ENCODE measurements around the gene PTTG2.
A peak's percentile ranks its signal among the peaks of the same experiment; 100 is the strongest.
"Not testable (repeated sequence)": the region's sequence is repeated elsewhere in the genome, so short reads cannot be mapped to it uniquely, and the experiment has no call there.

The PTTG2 gene

DNA sequence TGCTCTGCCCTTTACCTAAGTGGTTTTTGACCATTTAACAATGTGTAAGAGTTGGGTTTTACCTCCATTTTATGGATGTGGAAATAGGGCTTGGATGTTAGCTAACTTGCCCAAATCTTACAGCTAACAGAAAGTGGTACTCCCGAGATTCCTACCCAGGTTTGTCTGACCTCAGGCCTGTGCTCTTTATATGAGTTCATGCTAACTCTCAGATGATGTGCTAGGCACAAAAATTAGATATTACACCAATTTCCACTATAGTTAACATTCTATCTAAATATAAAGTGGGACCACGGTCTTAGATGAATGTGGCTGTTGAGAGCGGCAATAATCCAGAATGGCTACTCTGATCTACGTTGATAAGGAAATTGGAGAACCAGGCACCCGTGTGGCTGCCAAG is at the start of gene PTTG2:
PTTG2 (plus strand) TSS at position 301 of the 400 bp plus-strand sequence; CDS start at position 338, 37 bp downstream.
- DNase-seq = no peak

- DNase-seq = no peak
Measured at GRCh38 chr4:37914539-37914938, 45.7 kb upstream of the PTTG2 start.

DNA sequence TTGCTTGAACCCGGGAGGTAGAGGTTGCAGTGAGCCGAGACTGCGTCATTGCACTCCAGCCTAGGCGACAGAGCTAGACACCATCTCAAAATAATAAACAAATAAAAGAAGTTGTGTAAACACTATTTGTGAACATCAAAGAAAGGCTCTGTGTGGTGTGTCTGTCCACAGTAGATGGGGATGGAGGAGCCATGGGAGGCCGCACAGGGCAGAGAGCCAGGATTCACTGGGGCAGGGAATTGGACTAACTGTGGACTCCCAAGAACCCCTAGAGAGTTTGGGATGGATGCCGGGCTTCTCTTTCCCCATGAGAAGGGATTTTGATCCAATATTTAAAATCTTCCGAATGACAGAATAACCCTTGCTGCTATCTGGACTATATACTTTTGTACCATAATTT is 42.8 kb upstream of the PTTG2 start:
- no peak for DNase-seq

GRCh38 chr4:37918653-37919052 is 41.5 kb upstream of the PTTG2 start:
- DNase-seq = no peak

- DNase-seq = peak in 1 of 56 donors; percentile 6
Measured at GRCh38 chr4:37922328-37922727, 37.9 kb upstream of the PTTG2 start.

DNA sequence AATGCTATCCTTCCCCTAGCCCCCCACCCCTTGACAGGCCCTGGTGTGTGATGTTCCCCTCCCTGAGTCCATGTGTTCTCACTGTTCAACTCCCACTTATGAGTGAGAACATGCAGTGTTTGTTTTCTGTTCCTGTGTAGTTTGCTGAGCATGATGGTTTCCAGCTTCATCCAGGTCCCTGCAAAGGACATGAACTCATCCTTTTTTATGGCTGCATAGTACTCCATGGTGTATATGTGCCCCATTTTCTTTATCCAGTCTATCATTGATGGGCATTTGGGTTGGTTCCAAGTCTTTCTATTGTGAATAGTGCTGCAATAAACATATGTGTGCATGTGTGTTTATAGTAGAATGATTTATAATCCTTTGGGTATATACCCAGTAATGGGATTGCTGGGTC is 37.1 kb upstream of the PTTG2 start:
- DNase-seq = not testable (repeated sequence)

DNA sequence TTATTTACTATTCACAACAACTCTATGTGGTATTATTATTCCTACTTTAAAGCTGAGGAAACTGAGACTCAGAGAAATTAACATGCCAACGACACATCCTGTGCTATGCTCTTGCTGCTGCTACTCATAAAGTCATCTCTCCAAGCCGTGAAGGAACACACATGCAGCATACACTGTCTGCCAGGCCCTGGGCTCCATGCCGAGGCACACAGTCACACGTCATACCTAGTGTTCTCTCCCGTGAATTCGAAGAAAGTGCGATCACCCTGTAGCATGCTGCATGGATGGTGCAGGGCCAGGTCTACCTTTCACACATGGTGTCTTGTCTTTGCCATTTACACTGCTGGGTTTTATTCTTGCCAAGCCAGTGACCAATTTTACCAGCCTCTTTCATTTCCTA is 35.3 kb upstream of the PTTG2 start:
- no peak for DNase-seq

DNA sequence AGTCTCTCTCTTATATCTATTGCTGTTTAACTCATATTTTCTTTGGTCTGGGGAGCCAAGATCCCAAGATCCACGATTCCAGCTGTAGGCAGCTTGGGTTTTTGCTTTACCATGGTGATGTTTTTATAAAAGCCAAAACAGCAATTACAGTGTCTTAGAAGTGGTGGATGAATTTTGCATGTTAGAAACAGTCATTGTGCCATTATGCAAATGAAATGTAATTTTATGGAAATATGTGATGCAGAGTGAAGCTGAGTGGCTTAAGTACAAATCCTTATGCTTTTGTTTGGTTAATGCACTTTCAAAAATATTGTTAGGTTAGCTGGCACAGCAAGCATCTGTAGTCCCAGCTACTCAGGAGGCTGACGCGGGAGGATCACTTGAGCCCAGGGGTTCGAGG is 32.8 kb upstream of the PTTG2 start:
- DNase-seq = no peak

- peak in 3 of 56 donors; percentile 12 to 19 (median 12) for DNase-seq
Measured at GRCh38 chr4:37928426-37929416, 31.5 kb upstream of the PTTG2 start.

DNA sequence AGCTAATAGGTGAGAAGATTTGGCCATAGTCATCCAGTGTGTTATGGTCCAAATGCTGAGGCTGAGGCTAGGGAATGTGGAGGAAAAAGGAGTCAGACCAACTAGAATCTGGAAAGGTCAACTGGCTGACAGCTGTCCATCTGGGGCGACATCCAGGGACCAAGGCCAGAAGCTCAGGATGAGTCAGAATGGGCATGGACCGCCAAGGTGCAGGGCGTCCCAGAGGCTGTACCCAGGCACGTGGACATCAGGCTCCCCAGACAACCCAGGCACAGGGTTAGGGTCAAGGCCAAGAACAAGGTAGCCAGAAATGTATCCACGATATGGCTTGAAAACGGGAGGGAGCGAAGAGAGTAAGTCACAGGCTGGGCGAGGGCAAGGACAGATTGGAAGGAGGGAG is 26.1 kb upstream of the PTTG2 start:
- DNase-seq = no peak

DNA sequence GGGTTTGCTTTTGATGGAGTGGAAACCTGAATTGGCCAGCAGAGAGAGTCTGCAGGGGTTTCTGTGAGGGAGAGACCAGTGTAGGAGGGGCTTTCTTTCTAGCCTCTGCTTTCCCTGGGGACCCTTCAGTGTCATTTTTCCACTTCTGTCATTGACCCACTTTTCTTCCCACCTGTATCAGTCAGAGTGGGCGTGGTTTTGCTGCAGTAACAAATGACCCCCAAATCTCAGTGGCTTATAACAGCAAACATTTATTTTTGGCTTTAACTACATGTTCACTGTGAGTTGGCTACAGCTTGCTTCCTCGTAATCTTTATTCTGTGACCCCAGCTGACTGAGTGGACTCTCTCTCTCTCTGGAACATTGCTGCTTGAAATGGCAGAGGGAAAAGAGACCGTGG is 25.6 kb upstream of the PTTG2 start:
- DNase-seq = no peak

GRCh38 chr4:37935026-37935425 is 25.2 kb upstream of the PTTG2 start:
- no peak for DNase-seq

DNA sequence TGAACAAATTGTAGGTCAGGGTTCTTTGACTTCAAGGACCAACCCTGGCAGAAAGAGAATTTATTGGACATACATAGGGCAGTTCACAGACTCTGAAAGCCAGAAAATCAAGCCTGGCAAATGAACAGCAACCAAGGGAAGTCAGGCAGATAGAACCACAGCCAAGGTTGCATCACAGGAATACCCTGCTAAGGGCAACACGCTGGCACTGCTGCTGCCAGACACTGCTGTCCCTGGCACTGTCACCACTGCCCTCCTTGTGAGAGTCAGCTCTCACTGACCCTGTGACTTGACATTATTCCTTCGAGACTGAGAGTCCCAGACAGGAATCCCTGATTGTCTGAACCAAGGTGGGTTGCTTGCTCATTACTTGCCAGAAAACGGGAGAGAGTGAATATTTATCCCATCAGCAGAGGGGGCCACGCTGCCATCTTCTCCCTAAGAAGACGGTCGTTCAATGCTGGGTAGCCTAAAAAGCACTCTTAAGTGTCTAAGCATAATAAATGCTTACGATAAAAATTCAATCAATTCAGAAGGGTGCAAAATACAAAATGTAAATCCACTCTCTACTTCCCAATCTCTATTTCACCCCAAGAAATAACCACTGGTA is 23.2 kb upstream of the PTTG2 start:
- DNase-seq = peak in 2 of 56 donors; percentile 5 to 32

GRCh38 chr4:37938208-37938607 is 22.0 kb upstream of the PTTG2 start:
- no peak for DNase-seq

GRCh38 chr4:37946503-37947179 is 13.6 kb upstream of the PTTG2 start:
- peak in 9 of 56 donors; percentile 3 to 41 (median 8) for DNase-seq

GRCh38 chr4:37948542-37948941 is 11.7 kb upstream of the PTTG2 start:
- DNase-seq = no peak

- DNase-seq = no peak
Measured at GRCh38 chr4:37949636-37950426, 10.4 kb upstream of the PTTG2 start.

DNA sequence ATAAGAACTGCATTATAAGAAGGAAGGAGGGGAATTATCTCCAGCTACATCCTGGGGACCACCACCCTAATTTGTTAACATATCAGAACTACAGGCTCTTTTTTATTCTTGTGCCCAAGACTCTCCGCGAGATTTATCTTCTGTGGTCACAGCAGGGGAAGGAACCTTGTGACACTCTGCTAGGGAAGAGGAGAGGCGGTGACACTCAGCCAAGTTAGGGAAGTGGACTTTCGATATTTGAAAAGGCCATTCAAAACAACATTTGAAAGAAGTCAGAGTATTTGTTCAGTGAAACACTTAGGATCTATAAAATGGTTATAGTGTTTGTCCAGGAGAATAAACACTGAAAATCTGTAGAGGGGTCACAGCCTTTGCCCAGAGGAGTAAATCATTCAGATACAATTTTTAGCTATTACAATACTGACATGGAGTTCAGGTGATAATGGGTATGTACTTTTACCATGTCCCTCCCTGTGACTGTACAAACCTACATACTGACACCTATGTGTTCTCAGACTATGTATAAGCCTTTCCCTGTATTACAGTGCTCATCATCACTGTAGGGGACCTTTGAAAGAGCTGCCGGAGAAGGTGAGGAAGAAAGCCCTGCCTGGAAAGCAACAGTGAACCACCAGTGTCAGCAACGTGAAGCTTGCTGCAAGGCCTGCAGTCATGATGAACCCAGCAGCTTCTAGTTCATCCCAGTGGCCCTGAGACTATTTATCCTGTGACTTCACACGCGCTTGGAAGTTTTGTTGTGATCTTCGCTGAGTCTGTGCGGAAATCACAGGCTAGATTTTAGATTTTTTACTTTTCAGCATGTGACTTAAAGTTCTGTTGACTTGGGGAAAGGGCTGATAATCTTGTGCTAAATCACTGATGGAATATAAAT is 8.5 kb upstream of the PTTG2 start:
- peak in 2 of 56 donors; percentile 1 for DNase-seq

- no peak for DNase-seq
Measured at GRCh38 chr4:37953156-37953555, 7.0 kb upstream of the PTTG2 start.
